Measurements from ENCODE around the gene SPNS2. TPM values are rescaled to one million over a fixed set of nuclear protein-coding genes. Genes with fewer than 3 reads are reported as not detected.

SPNS2 gene
- total RNA-seq, 1 donor, result 0.43 TPM

- no peak for DNase-seq (ENCODE audit: low read depth)
- TF ChIP-seq, protein P1, sequence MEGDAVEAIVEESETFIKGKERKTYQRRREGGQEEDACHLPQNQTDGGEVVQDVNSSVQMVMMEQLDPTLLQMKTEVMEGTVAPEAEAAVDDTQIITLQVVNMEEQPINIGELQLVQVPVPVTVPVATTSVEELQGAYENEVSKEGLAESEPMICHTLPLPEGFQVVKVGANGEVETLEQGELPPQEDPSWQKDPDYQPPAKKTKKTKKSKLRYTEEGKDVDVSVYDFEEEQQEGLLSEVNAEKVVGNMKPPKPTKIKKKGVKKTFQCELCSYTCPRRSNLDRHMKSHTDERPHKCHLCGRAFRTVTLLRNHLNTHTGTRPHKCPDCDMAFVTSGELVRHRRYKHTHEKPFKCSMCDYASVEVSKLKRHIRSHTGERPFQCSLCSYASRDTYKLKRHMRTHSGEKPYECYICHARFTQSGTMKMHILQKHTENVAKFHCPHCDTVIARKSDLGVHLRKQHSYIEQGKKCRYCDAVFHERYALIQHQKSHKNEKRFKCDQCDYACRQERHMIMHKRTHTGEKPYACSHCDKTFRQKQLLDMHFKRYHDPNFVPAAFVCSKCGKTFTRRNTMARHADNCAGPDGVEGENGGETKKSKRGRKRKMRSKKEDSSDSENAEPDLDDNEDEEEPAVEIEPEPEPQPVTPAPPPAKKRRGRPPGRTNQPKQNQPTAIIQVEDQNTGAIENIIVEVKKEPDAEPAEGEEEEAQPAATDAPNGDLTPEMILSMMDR (IDR thresholded peaks at IDR 0.05; ENCODE audit: insufficient read depth, low read depth, low read length), result no peak
- no peak overlapping the region for H3K4me3 ChIP-seq (ENCODE audit: low read depth, low read length)
Observed at GRCh38 chr17:4505187-4505586, 6.5 kb downstream of the SPNS2 start.

DNA sequence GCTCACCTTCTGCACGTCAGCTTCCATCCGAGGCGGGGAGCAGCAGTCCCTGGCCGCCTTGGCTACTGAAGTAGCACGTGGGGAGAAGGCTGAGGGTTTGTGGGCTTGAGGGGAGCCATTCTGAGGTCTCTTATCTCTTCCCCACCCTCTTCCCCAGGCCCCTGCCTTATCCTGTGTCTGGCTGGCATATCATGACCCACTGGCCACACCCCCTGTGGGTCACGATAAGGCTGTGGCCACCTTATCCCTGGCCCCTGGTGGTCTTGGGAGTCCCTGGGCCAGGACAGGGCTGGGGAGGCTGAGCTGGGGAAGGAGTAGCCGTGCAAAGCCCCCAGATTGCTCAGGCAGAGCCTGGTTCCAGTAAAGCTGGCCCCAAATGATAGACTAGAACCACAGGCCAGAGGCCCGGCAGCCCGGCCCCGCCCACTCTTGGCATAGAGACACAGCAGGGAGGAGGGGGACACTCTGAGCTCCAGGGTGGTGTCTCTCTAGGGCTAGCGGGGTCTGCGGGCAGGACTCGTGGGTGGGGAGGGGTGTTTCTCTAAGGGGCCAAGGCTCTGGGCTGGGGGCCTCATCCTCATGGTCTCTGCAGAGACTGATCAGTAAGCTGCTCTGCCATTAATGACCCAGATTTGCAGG is 7.6 kb downstream of the SPNS2 start:
- DNase-seq (ENCODE audit: low read depth), result no peak
- TF ChIP-seq, protein P1 (IDR thresholded peaks at IDR 0.05; ENCODE audit: insufficient read depth, low read depth, low read length), result no peak
- no peak overlapping the region for H3K4me3 ChIP-seq (ENCODE audit: low read depth, low read length)

GRCh38 chr17:4506892-4507291 is 8.2 kb downstream of the SPNS2 start:
- H3K4me3 ChIP-seq (ENCODE audit: low read depth, low read length), result no peak overlapping the region
- DNase-seq (ENCODE audit: low read depth), result no peak
- TF ChIP-seq, protein P1 (IDR thresholded peaks at IDR 0.05; ENCODE audit: insufficient read depth, low read depth, low read length), result no peak

- TF ChIP-seq, protein P1 (IDR thresholded peaks at IDR 0.05; ENCODE audit: insufficient read depth, low read depth, low read length), result no peak
- DNase-seq (ENCODE audit: low read depth), result no peak
- H3K4me3 ChIP-seq (ENCODE audit: low read depth, low read length), result no peak overlapping the region
Observed at GRCh38 chr17:4507361-4508111, 8.9 kb downstream of the SPNS2 start.

- TF ChIP-seq, protein P1 (IDR thresholded peaks at IDR 0.05; ENCODE audit: insufficient read depth, low read depth, low read length), result no peak
- no peak for DNase-seq (ENCODE audit: low read depth)
- no peak overlapping the region for H3K4me3 ChIP-seq (ENCODE audit: low read depth, low read length)
Observed at GRCh38 chr17:4508207-4508606, 9.5 kb downstream of the SPNS2 start.

GRCh38 chr17:4509401-4509800 is 10.7 kb downstream of the SPNS2 start:
- DNase-seq (ENCODE audit: low read depth), result no peak
- TF ChIP-seq, protein P1 (IDR thresholded peaks at IDR 0.05; ENCODE audit: insufficient read depth, low read depth, low read length), result no peak
- no peak overlapping the region for H3K4me3 ChIP-seq (ENCODE audit: low read depth, low read length)
